B cell (primary cell): Measurements from ENCODE around the gene PRRG2.

Experiments used
- EZH2 ChIP-seq: IDR thresholded peaks from 2 replicates; pipeline ENCODE4 v1.6.1; 2012; ENCODE audit warnings: borderline replicate concordance, low read depth, mild to moderate bottlenecking, moderate library complexity, low read length; ENCODE audit not compliant: insufficient read depth, poor library complexity, severe bottlenecking
- TF ChIP-seq, protein P1 (sequence below): fragments of 200-600 bp; IDR thresholded peaks from one replicate; pipeline ENCODE4 v1.8.0; 2022; ENCODE audit warnings: antibody characterized with exemption, mild to moderate bottlenecking

DNA sequence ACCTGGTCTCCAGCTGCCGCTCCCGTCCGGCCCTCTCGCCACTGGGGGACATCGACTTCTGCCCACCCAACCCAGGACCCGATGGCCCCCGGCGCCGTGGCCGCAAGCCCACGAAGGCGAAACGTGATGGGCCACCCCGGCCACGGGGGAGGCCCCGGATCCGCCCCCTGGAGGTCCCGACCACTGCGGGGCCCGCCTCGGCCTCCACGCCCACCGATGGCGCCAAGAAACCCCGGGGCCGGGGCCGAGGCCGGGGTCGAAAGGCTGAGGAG is 16.5 kb downstream of the PRRG2 start:
- TF ChIP-seq, protein P1, sequence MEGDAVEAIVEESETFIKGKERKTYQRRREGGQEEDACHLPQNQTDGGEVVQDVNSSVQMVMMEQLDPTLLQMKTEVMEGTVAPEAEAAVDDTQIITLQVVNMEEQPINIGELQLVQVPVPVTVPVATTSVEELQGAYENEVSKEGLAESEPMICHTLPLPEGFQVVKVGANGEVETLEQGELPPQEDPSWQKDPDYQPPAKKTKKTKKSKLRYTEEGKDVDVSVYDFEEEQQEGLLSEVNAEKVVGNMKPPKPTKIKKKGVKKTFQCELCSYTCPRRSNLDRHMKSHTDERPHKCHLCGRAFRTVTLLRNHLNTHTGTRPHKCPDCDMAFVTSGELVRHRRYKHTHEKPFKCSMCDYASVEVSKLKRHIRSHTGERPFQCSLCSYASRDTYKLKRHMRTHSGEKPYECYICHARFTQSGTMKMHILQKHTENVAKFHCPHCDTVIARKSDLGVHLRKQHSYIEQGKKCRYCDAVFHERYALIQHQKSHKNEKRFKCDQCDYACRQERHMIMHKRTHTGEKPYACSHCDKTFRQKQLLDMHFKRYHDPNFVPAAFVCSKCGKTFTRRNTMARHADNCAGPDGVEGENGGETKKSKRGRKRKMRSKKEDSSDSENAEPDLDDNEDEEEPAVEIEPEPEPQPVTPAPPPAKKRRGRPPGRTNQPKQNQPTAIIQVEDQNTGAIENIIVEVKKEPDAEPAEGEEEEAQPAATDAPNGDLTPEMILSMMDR: no peak
- TF ChIP-seq EZH2: no peak
